HepG2 (cell line): Measurements from ENCODE around the gene PRAC1. TPM values are rescaled to one million over a fixed set of nuclear protein-coding genes. Genes with fewer than 3 reads are reported as not detected.

ENCODE experiments used
- ATAC-seq: fragments of 200-7000 bp; cut with Tn5 transposase; 3 replicates; pipeline ENCODE4 v1.9.1; 2020; ENCODE audit warnings: mild to moderate bottlenecking, moderate library complexity
- BruUV-seq: library from RNA; stranded (reverse); fragments of 400-500 nt; replicated peaks from 2 replicates; lab custom pipeline; 2021; lab: Mats Ljungman, UMichigan
- CTCF ChIA-PET: fragments of 300-600 bp; formaldehyde crosslinking; extraction: SDS; loops from one replicate; lab custom pipeline; 2021; ENCODE audit warnings: low total read pairs, inconsistent platforms, low intra/inter-chr PET ratio; lab: Yijun Ruan, JAX
- POLR2A ChIA-PET: fragments of 350-600 bp; sonication (Branson Sonifier 250); formaldehyde crosslinking; loops from one replicate; lab custom pipeline; 2020; ENCODE audit warnings: antibody characterized with exemption, inconsistent platforms; lab: Yijun Ruan, JAX
- DNase-seq: peaks from one replicate; pipeline ENCODE4 v3.0.0-alpha.2; 2015; ENCODE audit warnings: low spot score
- FAIRE-seq: peaks from 3 replicates; lab custom pipeline; 2011; peaks lifted over from hg19 to GRCh38; lab: Jason Lieb, UNC
- H2AFZ ChIP-seq: one replicate; pipeline ENCODE4 v1.6.1; 2011; ENCODE audit warnings: low read length, inconsistent platforms
- H3K27ac ChIP-seq: fragments of 300-600 bp; 3 replicates; pipeline ENCODE4 v1.8.0; 2011; ENCODE audit warnings: mixed run types, mild to moderate bottlenecking, mixed read lengths, low read length, inconsistent platforms; ENCODE audit not compliant: insufficient read depth; ENCODE audit errors: extremely low read length
- H3K27me3 ChIP-seq, 2 experiments: fragments of 200-600 bp in 1 of 2; 2 replicates in 1 of 2; 3 replicates in 1 of 2; pipeline versions ENCODE4 v1.6.0 to v1.8.0; 2011; ENCODE audit warnings: low read length in 2 of 2, mild to moderate bottlenecking in 2 of 2, moderate library complexity in 2 of 2, inconsistent platforms in 1 of 2; ENCODE audit not compliant: insufficient read depth in 2 of 2, control insufficient read depth in 1 of 2
- H3K36me3 ChIP-seq, 2 experiments: fragments of 200-600 bp in 1 of 2; replicated peaks in 1 of 2; 2 replicates in 1 of 2; 3 replicates in 1 of 2; pipeline versions ENCODE4 v1.5.1 to v1.8.0; 2011; ENCODE audit warnings: low read length in 2 of 2, inconsistent platforms in 1 of 2; ENCODE audit not compliant: insufficient read depth in 2 of 2, control insufficient read depth in 1 of 2
- H3K4me1 ChIP-seq: 2 replicates; pipeline ENCODE4 v1.5.1; 2012; ENCODE audit warnings: low read length, inconsistent platforms; ENCODE audit not compliant: insufficient read depth
- H3K4me2 ChIP-seq: 2 replicates; pipeline ENCODE4 v1.6.0; 2011; ENCODE audit warnings: low read depth, low read length, inconsistent platforms
- H3K4me3 ChIP-seq, 3 experiments: fragments of 200-600 bp in 1 of 3; sonication (generic), shearing (Covaris generic) in 1 of 3; replicated peaks in 1 of 3; 2 replicates each; pipeline ENCODE4 v1.5.1; 2011 to 2016; ENCODE audit warnings: low read length in 3 of 3, inconsistent platforms in 2 of 3, low read depth in 2 of 3, mild to moderate bottlenecking in 2 of 3, control low read depth in 1 of 3, mixed read lengths in 1 of 3; ENCODE audit not compliant: insufficient read depth in 1 of 3
- H3K79me2 ChIP-seq: one replicate; pipeline ENCODE4 v1.6.1; 2011; ENCODE audit warnings: low read length, inconsistent platforms; ENCODE audit not compliant: insufficient read depth
- H3K9ac ChIP-seq: 2 replicates; pipeline ENCODE4 v1.6.0; 2011; ENCODE audit warnings: mild to moderate bottlenecking, low read depth, low read length, inconsistent platforms; ENCODE audit not compliant: insufficient read depth
- H3K9me3 ChIP-seq: 2 replicates; pipeline ENCODE4 v1.5.1; 2012; ENCODE audit warnings: mild to moderate bottlenecking, low read length
- H4K20me1 ChIP-seq: 2 replicates; pipeline ENCODE4 v1.6.0; 2011; ENCODE audit warnings: inconsistent platforms, mild to moderate bottlenecking, low read length, moderate library complexity; ENCODE audit not compliant: insufficient read depth
- EHMT2 ChIP-seq: fragments of 200-600 bp; sonication (generic); IDR thresholded peaks from 2 replicates; pipeline ENCODE4 v1.7.0; 2017; ENCODE audit warnings: antibody characterized with exemption, low read depth, low read length, borderline replicate concordance
- EZH2 ChIP-seq: conservative IDR thresholded peaks from 2 replicates; pipeline ENCODE4 v1.6.1; 2012; ENCODE audit warnings: mild to moderate bottlenecking, low read depth, low read length, moderate library complexity
- HCFC1 ChIP-seq: fragments of 150-350 bp; IDR thresholded peaks from 2 replicates; pipeline ENCODE4 v1.6.1; 2014; ENCODE audit warnings: low read depth, low read length
- MAFF ChIP-seq: IDR thresholded peaks from 2 replicates; pipeline ENCODE4 v1.6.1; 2011; ENCODE audit warnings: low read depth, low read length, improper control_type of control experiment
- NFYC ChIP-seq: IDR thresholded peaks from 2 replicates; pipeline ENCODE4 v1.6.1; 2016; ENCODE audit warnings: missing genetic modification reagents, missing compliant biosample characterization
- NR2F2 ChIP-seq: IDR thresholded peaks from 2 replicates; pipeline ENCODE4 v1.6.1; 2012; ENCODE audit warnings: low read depth, inconsistent platforms, borderline replicate concordance
- RARA ChIP-seq: IDR thresholded peaks from 2 replicates; pipeline ENCODE4 v1.6.1; 2016; ENCODE audit warnings: missing genetic modification reagents, missing compliant biosample characterization
- SUZ12 ChIP-seq: fragments of 150-350 bp; IDR thresholded peaks from 2 replicates; pipeline ENCODE4 v1.6.1; 2014; ENCODE audit warnings: low read depth, low read length
- XBP1 ChIP-seq: sonication (generic); formaldehyde crosslinking; IDR thresholded peaks from 2 replicates; pipeline ENCODE4 v1.5.0; 2020; ENCODE audit warnings: missing genetic modification reagents
- ZBTB38 ChIP-seq: sonication (generic); formaldehyde crosslinking; IDR thresholded peaks from 2 replicates; pipeline ENCODE4 v1.5.1; 2020; ENCODE audit warnings: mild to moderate bottlenecking, missing genetic modification reagents
- ZNF280D ChIP-seq: sonication (generic); formaldehyde crosslinking; IDR thresholded peaks from 2 replicates; pipeline ENCODE4 v1.5.1; 2020; ENCODE audit warnings: mild to moderate bottlenecking, missing genetic modification reagents
- ZNF468 ChIP-seq: sonication (generic); formaldehyde crosslinking; IDR thresholded peaks from 2 replicates; pipeline ENCODE4 v1.8.0; 2022; ENCODE audit warnings: mild to moderate bottlenecking, moderate library complexity, missing genetic modification reagents
- WGBS: methylation state at CpG from one replicate; pipeline ENCODE4 v1.1.6; 2017; ENCODE audit warnings: low lambda C conversion rate; 5-methylcytosine and 5-hydroxymethylcytosine counted together
- in situ Hi-C: cut with HindIII; loops from 2 replicates; pipeline ENCODE4 v1.10.0; 2017; ENCODE audit warnings: low pct_unique_long_range_greater_than_20kb; ENCODE audit not compliant: extremely low pct_ligation_motif_present
- intact Hi-C: fragments of 100-400 bp; cut with micrococcal nuclease; formaldehyde crosslinking; loops from one replicate; pipeline ENCODE4 v1.10.0; 2022; ENCODE audit not compliant: unreplicated experiment
- polyA plus RNA-seq, 8 experiments: library from polyadenylated mRNA; depleted of rRNA in 3 of 8; stranded (reverse) in 7 of 8; unstranded in 1 of 8; fragments of >200 nt; fragmentation: Illumina TruSeq in 4 of 8; extraction: Trizol in 4 of 8; gene quantifications; 2 replicates each; pipeline versions ENCODE4 v1.2.1 to v1.2.3, GENCODE V29; 2011 to 2016; ENCODE audit warnings: low read depth in 4 of 8, missing spikeins in 1 of 8, mixed read lengths in 1 of 8; ENCODE audit not compliant: insufficient read depth in 1 of 8
- total RNA-seq, 5 experiments: library from RNA; depleted of rRNA; stranded (reverse); fragments of >200 nt; fragmentation: Illumina TruSeq; extraction: Trizol; gene quantifications; 2 replicates each; pipeline ENCODE4 v1.2.3, GENCODE V29; 2016; ENCODE audit warnings: low read depth in 1 of 5

The PRAC1 gene
- total and polyA plus RNA-seq, 2 of the 13 experiments (the other 11 are each of a cell fraction or from before 2014, with no cell fraction given) = not detected

GRCh38 chr17:48738803-48739526 lies 16.6 kb upstream of the PRAC1 start:
- Histone ChIP-seq H3K4me3 (no peak overlapping the region), H3K27ac (no peak overlapping the region), H3K36me3 (no peaks in the 10 kb centered on the region), H4K20me1 (no peaks in the 10 kb centered on the region), H3K4me1 (0 out of 2 replicates have a peak, but pooled peaks cover 8% of the 10 kb centered on the region), H3K9ac (no peak overlapping the region), H2AFZ (no peak overlapping the region), H3K4me2 (no peak overlapping the region), H3K9me3 (no peaks in the 10 kb centered on the region), H3K27me3 (peaks cover 9 to 91% of the 10 kb centered on the region in 2 experiments), H3K79me2 (no peaks in the 10 kb centered on the region)
- WGBS = 18% methylated on average over 37 of the region's 37 CpGs
- CTCF ChIA-PET = no interaction called here
- intact Hi-C loops (no loop called here), in situ Hi-C loops (no loop called here)
- BruUV-seq = no TSS peak
- POLR2A ChIA-PET = no interaction called here
- ATAC-seq (peak; percentile 40), DNase-seq (no peak), FAIRE-seq (no peak)
- TF ChIP-seq MAFF = no peak
- TF ChIP-seq EZH2 = peak; percentile 95

- ChIA-PET POLR2A (no interaction called here), CTCF (no interaction called here)
- Histone ChIP-seq H3K27me3 (peaks cover 9 to 91% of the 10 kb centered on the region in 2 experiments), H3K27ac (no peak overlapping the region), H3K36me3 (no peaks in the 10 kb centered on the region), H2AFZ (no peak overlapping the region), H3K9me3 (no peaks in the 10 kb centered on the region), H3K79me2 (no peaks in the 10 kb centered on the region), H3K4me1 (0 out of 2 replicates have a peak, but pooled peaks cover 8% of the 10 kb centered on the region), H4K20me1 (no peaks in the 10 kb centered on the region), H3K9ac (no peak overlapping the region), H3K4me2 (no peak overlapping the region), H3K4me3 (no peak overlapping the region)
- no peak for FAIRE-seq
- intact Hi-C loops (no loop called here), in situ Hi-C loops (no loop called here)
- BruUV-seq = no TSS peak
- 3% methylated on average over 11 of the region's 11 CpGs for WGBS
- peak; percentile 57 for ATAC-seq
- no peak for TF ChIP-seq ZBTB38
- TF ChIP-seq XBP1 (CRISPR knock-in tag) = no peak
- no peak for TF ChIP-seq NR2F2
- no peak for TF ChIP-seq NFYC
- TF ChIP-seq ZNF280D (CRISPR knock-in tag) = no peak
- no peak for TF ChIP-seq ZNF468 (CRISPR knock-in tag)
- TF ChIP-seq SUZ12 = no peak
- no peak for TF ChIP-seq HCFC1
- TF ChIP-seq RARA = no peak
- no peak for TF ChIP-seq EHMT2
- no peak for DNase-seq
These were observed 16.1 kb upstream of the PRAC1 start for GRCh38 chr17:48738424-48738802.
